Measurements from ENCODE around the gene OSR1. TPM values are rescaled to one million over a fixed set of nuclear protein-coding genes. Genes with fewer than 3 reads are reported as not detected.

The OSR1 gene
- total RNA-seq, 1 experiment from 2014 or later, result 6.9 TPM

DNA sequence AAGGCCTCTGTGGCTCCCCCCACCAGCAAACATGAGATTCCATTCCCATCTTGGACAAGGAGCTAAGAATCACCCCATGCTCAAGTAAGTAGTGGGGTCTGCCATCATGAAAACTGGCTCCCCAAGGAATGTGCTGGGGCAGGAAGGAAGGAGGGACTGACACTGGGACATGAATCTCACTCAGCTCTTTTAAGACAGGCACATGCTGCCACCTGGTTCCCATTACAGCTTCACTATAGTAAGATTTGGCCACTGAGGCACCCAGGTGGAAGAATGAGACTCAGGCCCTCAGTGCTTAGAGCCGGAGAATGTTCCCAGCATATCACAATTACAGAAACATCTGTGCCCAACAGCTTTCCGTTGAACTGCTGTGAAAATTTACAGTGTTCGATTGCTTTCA lies 38.7 kb downstream of the OSR1 start:
- no peaks in the 10 kb centered on the region for H3K4me1 ChIP-seq (replicated peaks; ENCODE audit: insufficient read depth)
- TF ChIP-seq, protein P1, sequence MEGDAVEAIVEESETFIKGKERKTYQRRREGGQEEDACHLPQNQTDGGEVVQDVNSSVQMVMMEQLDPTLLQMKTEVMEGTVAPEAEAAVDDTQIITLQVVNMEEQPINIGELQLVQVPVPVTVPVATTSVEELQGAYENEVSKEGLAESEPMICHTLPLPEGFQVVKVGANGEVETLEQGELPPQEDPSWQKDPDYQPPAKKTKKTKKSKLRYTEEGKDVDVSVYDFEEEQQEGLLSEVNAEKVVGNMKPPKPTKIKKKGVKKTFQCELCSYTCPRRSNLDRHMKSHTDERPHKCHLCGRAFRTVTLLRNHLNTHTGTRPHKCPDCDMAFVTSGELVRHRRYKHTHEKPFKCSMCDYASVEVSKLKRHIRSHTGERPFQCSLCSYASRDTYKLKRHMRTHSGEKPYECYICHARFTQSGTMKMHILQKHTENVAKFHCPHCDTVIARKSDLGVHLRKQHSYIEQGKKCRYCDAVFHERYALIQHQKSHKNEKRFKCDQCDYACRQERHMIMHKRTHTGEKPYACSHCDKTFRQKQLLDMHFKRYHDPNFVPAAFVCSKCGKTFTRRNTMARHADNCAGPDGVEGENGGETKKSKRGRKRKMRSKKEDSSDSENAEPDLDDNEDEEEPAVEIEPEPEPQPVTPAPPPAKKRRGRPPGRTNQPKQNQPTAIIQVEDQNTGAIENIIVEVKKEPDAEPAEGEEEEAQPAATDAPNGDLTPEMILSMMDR (conservative IDR thresholded peaks at IDR 0.05), result no peak
- TF ChIP-seq EZH2 (IDR thresholded peaks at IDR 0.05; ENCODE audit: low read depth), result no peak
- H3K4me2 ChIP-seq, result no peak overlapping the region
- H3K4me3 ChIP-seq, result no peak overlapping the region
- no peaks in the 10 kb centered on the region for H3F3A ChIP-seq (ENCODE audit: insufficient read depth, low read depth)
- POLR2A ChIA-PET (ENCODE audit: unreplicated experiment), result no interaction called here
- no peaks in the 10 kb centered on the region for H3K36me3 ChIP-seq (ENCODE audit: low read depth)
- no peaks in the 10 kb centered on the region for H3K9me2 ChIP-seq (ENCODE audit: insufficient read depth)
- CTCF ChIA-PET, result no interaction called here
- H3K79me2 ChIP-seq (ENCODE audit: low read depth), result no peaks in the 10 kb centered on the region
- no peaks in the 10 kb centered on the region for H4K20me1 ChIP-seq (ENCODE audit: insufficient read depth)
- no peak for DNase-seq
- H2AFZ ChIP-seq, result no peak overlapping the region
- H3K27me3 ChIP-seq (ENCODE audit: insufficient read depth, low read depth), result no peaks in the 10 kb centered on the region
- intact Hi-C loops (cut with micrococcal nuclease; ENCODE audit: unreplicated experiment), result no loop called here
- H3K9me3 ChIP-seq (ENCODE audit: insufficient read depth, low read depth), result no peaks in the 10 kb centered on the region
- H3K27ac ChIP-seq, result no peak overlapping the region
- BruUV-seq (replicated peaks), result no TSS peak

DNA sequence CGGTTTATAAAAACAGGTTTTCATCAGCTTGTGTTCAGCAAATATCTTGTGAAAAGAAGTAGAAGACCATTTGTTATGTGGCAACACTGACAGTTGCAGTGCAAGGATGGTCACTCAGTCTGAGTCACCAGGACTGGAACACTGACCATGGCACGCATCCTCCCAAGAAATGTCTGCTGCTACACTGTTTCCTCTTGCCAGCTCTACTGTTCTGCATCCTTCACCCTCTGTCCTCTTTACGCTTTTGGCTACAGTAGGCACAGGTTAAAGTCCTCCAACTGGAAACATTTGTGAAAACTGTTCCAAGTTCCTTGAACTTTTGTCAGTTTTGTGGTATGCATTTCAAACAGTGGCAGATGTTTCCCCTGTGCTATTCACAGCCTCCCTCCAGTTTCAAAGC lies 39.4 kb downstream of the OSR1 start:
- no peaks in the 10 kb centered on the region for H3K36me3 ChIP-seq (ENCODE audit: low read depth)
- no peak for DNase-seq
- no peaks in the 10 kb centered on the region for H3K79me2 ChIP-seq (ENCODE audit: low read depth)
- H4K20me1 ChIP-seq (ENCODE audit: insufficient read depth), result no peaks in the 10 kb centered on the region
- no peaks in the 10 kb centered on the region for H3F3A ChIP-seq (ENCODE audit: insufficient read depth, low read depth)
- ChIA-PET CTCF (no interaction called here), POLR2A (ENCODE audit: unreplicated experiment) (no interaction called here)
- H3K4me3 ChIP-seq, result no peak overlapping the region
- no TSS peak for BruUV-seq (replicated peaks)
- H3K4me1 ChIP-seq (replicated peaks; ENCODE audit: insufficient read depth), result no peaks in the 10 kb centered on the region
- H3K9me2 ChIP-seq (ENCODE audit: insufficient read depth), result no peaks in the 10 kb centered on the region
- H3K27me3 ChIP-seq (ENCODE audit: insufficient read depth, low read depth), result no peaks in the 10 kb centered on the region
- no peaks in the 10 kb centered on the region for H3K9me3 ChIP-seq (ENCODE audit: insufficient read depth, low read depth)
- no peak overlapping the region for H3K4me2 ChIP-seq
- intact Hi-C loops (cut with micrococcal nuclease; ENCODE audit: unreplicated experiment), result no loop called here
- no peak overlapping the region for H2AFZ ChIP-seq
- TF ChIP-seq EZH2 (IDR thresholded peaks at IDR 0.05; ENCODE audit: low read depth), result no peak
- TF ChIP-seq, protein P1 (conservative IDR thresholded peaks at IDR 0.05), result no peak
- no peak overlapping the region for H3K27ac ChIP-seq

DNA sequence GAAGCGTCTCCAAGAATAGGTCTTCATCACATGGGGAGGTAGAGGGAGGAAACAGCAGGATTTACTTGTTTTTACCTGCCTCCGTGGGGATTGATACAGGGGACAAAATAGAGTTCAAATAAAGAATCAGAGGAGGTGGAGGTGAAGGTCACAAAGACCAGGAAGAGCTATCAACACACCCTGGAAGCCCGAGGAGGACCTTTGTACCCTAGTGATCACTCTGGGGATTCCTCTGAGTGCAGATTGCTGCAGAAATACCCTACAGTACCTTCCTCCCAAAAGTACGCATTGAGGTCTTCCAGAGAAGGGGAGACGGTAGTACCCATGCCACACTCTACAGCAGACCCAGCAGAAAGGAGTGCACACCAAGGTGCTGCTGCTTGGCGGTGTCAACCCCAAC lies 44.9 kb downstream of the OSR1 start:
- CTCF ChIA-PET, result no interaction called here
- Histone ChIP-seq H3K27me3 (ENCODE audit: insufficient read depth, low read depth) (no peaks in the 10 kb centered on the region), H3K27ac (no peak overlapping the region), H3K36me3 (ENCODE audit: low read depth) (no peaks in the 10 kb centered on the region), H3K4me1 (replicated peaks; ENCODE audit: insufficient read depth) (no peaks in the 10 kb centered on the region), H3K9me3 (ENCODE audit: insufficient read depth, low read depth) (peaks cover 11% of the 10 kb centered on the region; the same call in 1 of the 2 replicates), H2AFZ (no peak overlapping the region), H3K9me2 (ENCODE audit: insufficient read depth) (no peaks in the 10 kb centered on the region), H3K79me2 (ENCODE audit: low read depth) (no peaks in the 10 kb centered on the region), H4K20me1 (ENCODE audit: insufficient read depth) (no peaks in the 10 kb centered on the region), H3F3A (ENCODE audit: insufficient read depth, low read depth) (no peaks in the 10 kb centered on the region), H3K4me3 (no peak overlapping the region), H3K4me2 (no peak overlapping the region)
- intact Hi-C loops (cut with micrococcal nuclease; ENCODE audit: unreplicated experiment), result no loop called here
- TF ChIP-seq, protein P1 (conservative IDR thresholded peaks at IDR 0.05), result no peak
- no peak for TF ChIP-seq EZH2 (IDR thresholded peaks at IDR 0.05; ENCODE audit: low read depth)
- BruUV-seq (replicated peaks), result no TSS peak
- DNase-seq, result no peak
- POLR2A ChIA-PET (ENCODE audit: unreplicated experiment), result no interaction called here
